ENCODE measurements around the gene TRIM13.

GRCh38 chr13:50011461-50011860, 14.6 kb downstream of the TRIM13 start:
- TF ChIP-seq CTCF (IDR thresholded peaks at IDR 0.05; ENCODE audit: insufficient read depth, low read depth, low read length) (no peak), EZH2 (IDR thresholded peaks at IDR 0.05; ENCODE audit: insufficient read depth, low read length) (no peak)

Data from astrocyte (in vitro differentiated cells and primary cell).